PC-3 (cell line): Measurements from ENCODE around the gene FILIP1L. TPM values are rescaled to one million over a fixed set of nuclear protein-coding genes. Genes with fewer than 3 reads are reported as not detected.

Source experiments
- ATAC-seq: fragments of 200-7000 bp; cut with Tn5 transposase; 2 replicates; pipeline ENCODE4 v1.9.1; 2020; ENCODE audit warnings: mild to moderate bottlenecking, moderate library complexity
- BruUV-seq: library from RNA; stranded (reverse); fragments of 400-500 nt; replicated peaks from 2 replicates; lab custom pipeline; 2021; lab: Mats Ljungman, UMichigan
- CTCF ChIA-PET: fragments of 300-600 bp; sonication (Branson Sonifier 250); formaldehyde crosslinking; loops from one replicate; lab custom pipeline; 2022; ENCODE audit warnings: antibody characterized with exemption; lab: Charles Lee
- POLR2A ChIA-PET: fragments of 300-600 bp; sonication (Branson Sonifier 250); formaldehyde crosslinking; loops from one replicate; lab custom pipeline; 2022; ENCODE audit warnings: antibody characterized with exemption; ENCODE audit not compliant: unreplicated experiment; lab: Charles Lee
- DNase-seq: peaks from one replicate; pipeline ENCODE4 v3.0.0-alpha.2; 2015
- H2AFZ ChIP-seq: fragments of 300-600 bp; sonication (generic); 2 replicates; pipeline ENCODE4 v1.6.0; 2016; ENCODE audit warnings: antibody characterized with exemption, low read length
- H3F3A ChIP-seq: fragments of 300-600 bp; sonication (generic); one replicate; pipeline ENCODE4 v1.6.0; 2017; ENCODE audit warnings: antibody characterized with exemption, low read length, control low read depth, mild to moderate bottlenecking; ENCODE audit not compliant: unreplicated experiment
- H3K27ac ChIP-seq: fragments of 300-600 bp; sonication (generic); 2 replicates; pipeline ENCODE4 v1.5.1; 2016; ENCODE audit warnings: mild to moderate bottlenecking, low read length
- H3K27me3 ChIP-seq: fragments of 300-600 bp; sonication (generic); 2 replicates; pipeline ENCODE4 v1.6.1; 2016; ENCODE audit warnings: low read length, mixed read lengths
- H3K36me3 ChIP-seq: fragments of 300-600 bp; sonication (generic); 2 replicates; pipeline ENCODE4 v1.6.1; 2016; ENCODE audit warnings: low read depth, mixed run types, low read length, mixed read lengths
- H3K4me1 ChIP-seq: fragments of 300-600 bp; sonication (generic); 2 replicates; pipeline ENCODE4 v1.5.1; 2016; ENCODE audit warnings: low read length; ENCODE audit not compliant: insufficient read depth
- H3K4me2 ChIP-seq: fragments of 300-600 bp; sonication (generic); 2 replicates; pipeline ENCODE4 v1.6.0; 2016; ENCODE audit warnings: low read length
- H3K4me3 ChIP-seq: fragments of 300-600 bp; sonication (generic); 2 replicates; pipeline ENCODE4 v1.5.1; 2016; ENCODE audit warnings: mild to moderate bottlenecking, low read length, mixed read lengths
- H3K79me2 ChIP-seq: fragments of 300-600 bp; sonication (generic); 2 replicates; pipeline ENCODE4 v1.6.1; 2017; ENCODE audit warnings: low read length, mixed read lengths
- H3K9ac ChIP-seq: fragments of 300-600 bp; sonication (generic); 2 replicates; pipeline ENCODE4 v1.6.0; 2016; ENCODE audit warnings: mild to moderate bottlenecking, low read length
- H3K9me2 ChIP-seq: fragments of 300-600 bp; sonication (generic); replicated peaks from 2 replicates; pipeline ENCODE4 v1.6.1; 2016; ENCODE audit warnings: mixed run types, low read length, mixed read lengths
- H3K9me3 ChIP-seq: fragments of 300-600 bp; sonication (generic); 2 replicates; pipeline ENCODE4 v1.6.1; 2016; ENCODE audit warnings: low read length, mixed read lengths
- H4K20me1 ChIP-seq: fragments of 300-600 bp; sonication (generic); 2 replicates; pipeline ENCODE4 v1.6.1; 2016; ENCODE audit warnings: low read length, mixed read lengths
- EZH2 ChIP-seq: fragments of 300-600 bp; sonication (generic); IDR thresholded peaks from one replicate; pipeline ENCODE4 v1.6.1; 2017; ENCODE audit warnings: antibody characterized with exemption, mild to moderate bottlenecking, low read length; ENCODE audit not compliant: unreplicated experiment
- EZH2phosphoT487 ChIP-seq: fragments of 300-600 bp; sonication (generic); IDR thresholded peaks from 2 replicates; pipeline ENCODE4 v1.6.1; 2018; ENCODE audit warnings: mild to moderate bottlenecking, antibody characterized with exemption, low read length, borderline replicate concordance
- intact Hi-C: fragments of 100-400 bp; cut with micrococcal nuclease; formaldehyde crosslinking; loops from 2 replicates; pipeline ENCODE4 v1.9.0; 2023
- total RNA-seq: library from RNA; depleted of rRNA; stranded (reverse); fragments of >200 nt; gene quantifications from 2 replicates; pipeline ENCODE4 v1.2.3, GENCODE V29; 2014
- TF ChIP-seq, protein P1 (sequence below): fragments of 300-600 bp; sonication (generic); conservative IDR thresholded peaks from 2 replicates; pipeline ENCODE4 v1.5.1; 2017; ENCODE audit warnings: antibody characterized with exemption, low read depth, mild to moderate bottlenecking, low read length

The FILIP1L gene
- total RNA-seq, 1 experiment from 2014 or later, result not detected

DNA sequence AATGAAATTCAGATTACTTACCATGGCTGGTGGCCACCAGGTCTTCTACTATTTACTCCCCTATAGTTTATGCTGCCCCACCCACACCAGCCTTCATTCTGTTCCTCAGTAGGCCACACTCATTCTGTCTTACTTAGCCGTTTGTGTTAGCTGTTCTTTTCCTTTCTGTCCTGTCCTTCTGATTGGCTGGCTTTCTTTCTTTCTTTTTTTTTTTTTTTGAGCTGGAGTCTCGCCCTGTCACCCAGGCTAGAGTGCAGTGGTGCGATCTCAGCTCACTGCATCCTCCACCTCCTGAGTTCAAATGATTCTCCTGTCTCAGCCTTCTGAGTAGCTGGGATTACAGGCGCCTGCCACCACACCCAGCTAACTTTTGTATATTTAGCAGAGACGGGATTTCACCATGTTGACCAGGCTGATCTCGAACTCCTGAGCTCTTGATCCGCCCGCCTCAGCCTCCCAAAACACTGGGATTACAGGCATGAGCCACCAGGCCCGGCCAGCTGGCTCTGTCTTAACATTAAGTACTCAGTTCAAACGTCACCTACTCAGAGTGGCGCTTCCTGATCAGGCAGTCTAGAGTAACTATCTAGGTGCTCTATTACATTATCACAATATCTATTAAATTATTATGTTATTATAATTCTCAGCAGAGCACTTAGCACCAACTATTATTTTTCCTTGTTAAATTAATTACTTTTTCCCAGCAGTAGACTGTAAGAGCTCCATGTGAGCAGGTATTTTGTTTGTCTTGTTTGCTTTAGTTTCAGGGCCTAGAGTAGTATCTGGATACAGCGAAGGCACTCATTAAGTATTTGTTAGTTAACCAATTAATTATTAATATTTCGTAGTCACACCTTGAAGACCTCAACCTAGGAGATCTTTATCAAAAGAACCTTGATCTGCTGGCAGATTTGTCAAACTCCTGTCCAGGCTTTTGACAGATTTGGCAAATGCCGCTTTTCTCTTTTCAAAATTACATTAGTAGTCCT lies 290.3 kb downstream of the FILIP1L start:
- H3F3A ChIP-seq, result no peaks in the 10 kb centered on the region
- H3K27ac ChIP-seq, result no peak overlapping the region
- ChIA-PET CTCF (interaction anchor here (0.7 kb wide), 1 partner anchor 712 kb away, joined by 3 read pairs; no protein-coding TSS in a partner anchor), POLR2A (interaction anchor here (0.5 to 0.6 kb wide), 2 partner anchors 23 to 614 kb away, joined by 3 read pairs; no protein-coding TSS in a partner anchor)
- peaks cover 19% of the 10 kb centered on the region for H3K4me1 ChIP-seq
- no peak overlapping the region for H2AFZ ChIP-seq
- TF ChIP-seq EZH2 (no peak), EZH2phosphoT487 (no peak)
- TF ChIP-seq, protein P1, sequence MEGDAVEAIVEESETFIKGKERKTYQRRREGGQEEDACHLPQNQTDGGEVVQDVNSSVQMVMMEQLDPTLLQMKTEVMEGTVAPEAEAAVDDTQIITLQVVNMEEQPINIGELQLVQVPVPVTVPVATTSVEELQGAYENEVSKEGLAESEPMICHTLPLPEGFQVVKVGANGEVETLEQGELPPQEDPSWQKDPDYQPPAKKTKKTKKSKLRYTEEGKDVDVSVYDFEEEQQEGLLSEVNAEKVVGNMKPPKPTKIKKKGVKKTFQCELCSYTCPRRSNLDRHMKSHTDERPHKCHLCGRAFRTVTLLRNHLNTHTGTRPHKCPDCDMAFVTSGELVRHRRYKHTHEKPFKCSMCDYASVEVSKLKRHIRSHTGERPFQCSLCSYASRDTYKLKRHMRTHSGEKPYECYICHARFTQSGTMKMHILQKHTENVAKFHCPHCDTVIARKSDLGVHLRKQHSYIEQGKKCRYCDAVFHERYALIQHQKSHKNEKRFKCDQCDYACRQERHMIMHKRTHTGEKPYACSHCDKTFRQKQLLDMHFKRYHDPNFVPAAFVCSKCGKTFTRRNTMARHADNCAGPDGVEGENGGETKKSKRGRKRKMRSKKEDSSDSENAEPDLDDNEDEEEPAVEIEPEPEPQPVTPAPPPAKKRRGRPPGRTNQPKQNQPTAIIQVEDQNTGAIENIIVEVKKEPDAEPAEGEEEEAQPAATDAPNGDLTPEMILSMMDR, result no peak
- no peak overlapping the region for H3K4me3 ChIP-seq
- H3K9ac ChIP-seq, result no peak overlapping the region
- H3K9me2 ChIP-seq, result no peaks in the 10 kb centered on the region
- BruUV-seq, result no TSS peak
- DNase-seq (no peak), ATAC-seq (peak; percentile 9; the same call in 1 of the 2 replicates)
- intact Hi-C loops, result no loop called here
- H3K79me2 ChIP-seq, result peaks cover 97% of the 10 kb centered on the region
- H3K27me3 ChIP-seq, result no peaks in the 10 kb centered on the region
- no peaks in the 10 kb centered on the region for H3K9me3 ChIP-seq
- H3K36me3 ChIP-seq, result no peaks in the 10 kb centered on the region
- no peak overlapping the region for H3K4me2 ChIP-seq
- H4K20me1 ChIP-seq, result peaks cover 7% of the 10 kb centered on the region; the same call in 1 of the 2 replicates

GRCh38 chr3:99818818-99819217 lies 295.5 kb downstream of the FILIP1L start:
- Histone ChIP-seq H3K9me3 (no peaks in the 10 kb centered on the region), H3K4me3 (peak overlapping the region; percentile 86), H3K4me2 (peak overlapping the region; percentile 96), H3F3A (no peaks in the 10 kb centered on the region), H3K9ac (peak overlapping the region; percentile 84; the same call in 1 of the 2 replicates), H3K79me2 (peaks cover 58% of the 10 kb centered on the region), H3K4me1 (peaks cover 20% of the 10 kb centered on the region), H3K9me2 (no peaks in the 10 kb centered on the region), H2AFZ (no peak overlapping the region), H4K20me1 (peaks cover 6% of the 10 kb centered on the region; the same call in 1 of the 2 replicates), H3K27ac (no peak overlapping the region), H3K36me3 (no peaks in the 10 kb centered on the region), H3K27me3 (no peaks in the 10 kb centered on the region)
- intact Hi-C loops, result loop anchor here (5.0 kb wide), 1 partner anchor 883 kb away; no protein-coding TSS in a partner anchor
- BruUV-seq, result no TSS peak
- ChIA-PET POLR2A (no interaction called here), CTCF (interaction anchor here (0.6 kb wide), 1 partner anchor 816 kb away, joined by 4 read pairs; no protein-coding TSS in a partner anchor)
- TF ChIP-seq, protein P1, result no peak
- TF ChIP-seq EZH2 (no peak), EZH2phosphoT487 (no peak)
- DNase-seq (peak; percentile 16), ATAC-seq (no peak)
